K562 treated with DMSO at 1 percent for 4 hours (cell line): ENCODE results near the gene P3R3URF. TPM values are rescaled to one million over a fixed set of nuclear protein-coding genes. Genes with fewer than 3 reads are reported as not detected.

Experiments
- total RNA-seq: library from RNA; unstranded; fragments of 300-600 nt; gene quantifications from 2 replicates; pipeline ENCODE4 v1.2.3, GENCODE V29; 2022; ENCODE audit not compliant: insufficient read depth

Gene P3R3URF
- total RNA-seq = not detected in 2 replicates

GRCh38 chr1:46176211-46176865, at the start of gene P3R3URF:
TSS of gene P3R3URF (minus strand) at chr1:46176488. CDS start at chr1:46176471, 17 bp downstream.

GRCh38 chr1:46197964-46198811, 21.9 kb upstream of the P3R3URF start, which contains the start of gene POMGNT1:
TSS of gene POMGNT1 (minus strand) at chr1:46198434. CDS start at chr1:46197821, 613 bp downstream.

GRCh38 chr1:46174448-46175231, 1.6 kb downstream of the P3R3URF start, which contains the start of gene TSPAN1:
TSS of gene TSPAN1 (plus strand) at chr1:46175087. CDS start at chr1:46181108, 6,021 bp downstream.

GRCh38 chr1:46132529-46133180, 43.6 kb downstream of the P3R3URF start, which contains the start of gene PIK3R3:
TSS of gene PIK3R3 (minus strand) at chr1:46132629. CDS start at chr1:46131952, 677 bp downstream.

Other genes with a start within 250 kb of the P3R3URF start
- gene PIK3R3, start 43.9 kb downstream of the P3R3URF start, total RNA-seq = 5.2 and 7.7 TPM in 2 replicates
- gene TSPAN1, start 1.4 kb downstream of the P3R3URF start, total RNA-seq = not detected in 2 replicates
- gene POMGNT1, start 21.9 kb upstream of the P3R3URF start, total RNA-seq = 30.6 and 35.1 TPM in 2 replicates
- gene LURAP1, start 26.8 kb upstream of the P3R3URF start, total RNA-seq = 0.92 TPM in 1 of 2 replicates, not detected in the other
- 24.7 and 32.2 TPM in 2 replicates for gene RAD54L, start 71.3 kb upstream of the P3R3URF start, total RNA-seq
- gene LRRC41, start 127.1 kb upstream of the P3R3URF start, total RNA-seq = 58.0 and 63.0 TPM in 2 replicates
- gene UQCRH, start 127.2 kb upstream of the P3R3URF start, total RNA-seq = 1,523 and 1,561 TPM in 2 replicates
- gene NSUN4, start 164.3 kb upstream of the P3R3URF start, total RNA-seq = 44.1 and 45.7 TPM in 2 replicates
- gene FAAH, start 217.8 kb upstream of the P3R3URF start, total RNA-seq = 0.59 and 6.1 TPM in 2 replicates